HG03135 (cell line): Measurements from ENCODE around the gene CCDC183.

ENCODE experiments used
- ATAC-seq: cut with Tn5 transposase; IDR thresholded peaks from one replicate; pipeline ENCODE4 v1.9.1; 2021; ENCODE audit warnings: mild to moderate bottlenecking, moderate library complexity; ENCODE audit not compliant: unreplicated experiment

Gene CCDC183

DNA sequence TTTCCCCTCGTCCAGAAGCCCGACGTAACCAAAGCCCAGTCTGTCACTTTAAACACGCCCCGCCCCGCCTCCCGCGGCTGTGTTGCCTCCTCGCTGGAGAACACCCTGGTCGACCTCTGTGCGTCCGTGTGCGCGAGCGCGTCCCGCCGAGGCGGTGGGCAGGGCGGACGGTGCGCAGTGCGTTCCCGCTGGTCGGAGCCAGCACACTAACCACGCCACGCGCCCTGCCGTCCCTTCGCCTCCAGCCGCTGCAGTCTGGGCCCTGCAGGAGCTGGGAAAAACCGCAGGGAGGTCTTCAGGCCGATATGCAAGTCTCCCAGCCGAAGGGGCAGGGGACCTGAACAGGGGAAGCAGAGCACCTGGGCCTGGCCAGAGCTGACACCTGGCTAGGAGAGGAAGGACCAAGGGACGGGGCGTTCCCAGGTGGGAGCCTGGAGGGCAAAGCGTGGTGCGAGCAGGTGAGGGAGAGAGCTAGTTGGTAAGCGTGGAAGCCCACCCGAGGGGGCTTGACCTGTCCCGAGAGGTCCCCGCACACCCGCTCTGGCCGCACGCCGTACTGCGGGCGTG, 51.8 kb downstream of the CCDC183 start:
- ATAC-seq: no peak

DNA sequence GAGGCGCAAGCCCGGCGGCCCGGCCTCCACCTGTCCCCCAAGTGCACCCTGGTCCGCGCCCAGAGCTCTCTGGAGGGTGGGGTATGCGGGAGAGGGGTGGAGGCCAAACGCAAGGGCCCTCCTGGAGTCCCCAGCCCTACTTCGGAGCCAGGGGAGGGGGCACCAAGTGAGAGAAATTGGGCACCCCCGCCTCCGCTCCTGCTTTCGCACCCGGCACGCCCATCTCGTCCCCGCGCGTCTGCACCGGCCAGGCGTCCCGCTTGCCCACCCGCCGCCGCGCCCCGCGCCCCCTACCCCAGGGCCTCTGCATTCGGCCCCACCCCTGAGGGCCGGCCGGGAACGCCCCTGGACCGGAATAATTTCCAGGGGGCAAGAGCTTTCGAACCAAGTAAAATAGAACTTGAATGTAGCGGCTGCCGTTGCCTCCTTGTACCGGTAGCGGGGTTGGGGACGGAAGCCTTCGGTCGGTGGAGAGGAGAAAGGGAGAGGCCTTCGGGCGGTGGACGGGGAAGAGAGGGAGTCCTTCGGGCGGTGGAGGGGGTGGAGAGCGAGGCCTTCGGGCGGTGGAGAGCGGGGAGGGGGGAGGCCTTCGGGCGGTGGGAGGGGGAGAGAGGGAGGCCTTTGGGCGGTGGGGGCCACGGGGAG, 52.4 kb downstream of the CCDC183 start:
- peak; percentile 0 for ATAC-seq

DNA sequence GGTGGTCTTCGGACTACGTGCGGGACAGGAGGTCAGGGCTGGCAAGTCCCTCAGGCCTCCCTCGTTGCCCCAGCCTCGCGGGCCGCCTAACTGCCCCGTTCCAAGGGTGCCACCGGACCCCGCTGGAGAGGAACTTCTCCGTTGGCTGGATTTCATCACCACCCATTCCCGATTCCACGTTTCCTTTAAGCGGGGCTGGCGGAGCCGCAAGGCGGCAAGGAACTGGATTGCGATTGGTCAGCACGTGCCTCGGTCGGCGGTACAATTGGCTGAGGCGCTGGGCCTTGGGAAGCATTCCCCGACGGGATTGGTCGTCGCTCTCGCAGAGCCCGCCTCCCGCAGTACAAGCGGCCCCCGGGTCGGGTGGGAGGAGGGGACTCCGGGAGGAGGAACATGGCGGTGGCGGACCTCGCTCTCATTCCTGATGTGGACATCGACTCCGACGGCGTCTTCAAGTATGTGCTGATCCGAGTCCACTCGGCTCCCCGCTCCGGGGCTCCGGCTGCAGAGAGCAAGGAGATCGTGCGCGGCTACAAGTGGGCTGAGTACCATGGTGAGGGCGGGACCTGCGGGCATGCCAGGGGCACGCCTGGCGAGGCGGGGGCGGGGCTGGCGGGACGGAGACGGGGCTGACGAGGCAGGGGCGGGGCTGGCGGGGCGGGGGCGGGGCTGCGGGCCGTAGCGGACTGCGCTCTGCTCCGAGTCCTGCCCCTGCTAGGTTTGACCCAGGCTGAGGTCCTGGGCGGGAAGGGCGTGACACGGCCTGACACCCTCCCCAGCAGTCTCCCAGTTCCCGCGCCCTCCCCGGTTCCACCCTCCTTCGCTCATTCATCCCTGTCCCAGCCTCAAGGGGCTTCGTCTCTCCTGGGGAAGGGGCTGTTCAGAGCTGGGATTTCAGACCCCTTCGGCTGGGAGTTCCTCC, 53.2 kb downstream of the CCDC183 start, which contains the start of gene PHPT1:
TSS of gene PHPT1 (plus strand) at position 372 of the 922 bp plus-strand sequence. CDS start at position 394, 22 bp downstream.
- peak; percentile 76 for ATAC-seq

DNA sequence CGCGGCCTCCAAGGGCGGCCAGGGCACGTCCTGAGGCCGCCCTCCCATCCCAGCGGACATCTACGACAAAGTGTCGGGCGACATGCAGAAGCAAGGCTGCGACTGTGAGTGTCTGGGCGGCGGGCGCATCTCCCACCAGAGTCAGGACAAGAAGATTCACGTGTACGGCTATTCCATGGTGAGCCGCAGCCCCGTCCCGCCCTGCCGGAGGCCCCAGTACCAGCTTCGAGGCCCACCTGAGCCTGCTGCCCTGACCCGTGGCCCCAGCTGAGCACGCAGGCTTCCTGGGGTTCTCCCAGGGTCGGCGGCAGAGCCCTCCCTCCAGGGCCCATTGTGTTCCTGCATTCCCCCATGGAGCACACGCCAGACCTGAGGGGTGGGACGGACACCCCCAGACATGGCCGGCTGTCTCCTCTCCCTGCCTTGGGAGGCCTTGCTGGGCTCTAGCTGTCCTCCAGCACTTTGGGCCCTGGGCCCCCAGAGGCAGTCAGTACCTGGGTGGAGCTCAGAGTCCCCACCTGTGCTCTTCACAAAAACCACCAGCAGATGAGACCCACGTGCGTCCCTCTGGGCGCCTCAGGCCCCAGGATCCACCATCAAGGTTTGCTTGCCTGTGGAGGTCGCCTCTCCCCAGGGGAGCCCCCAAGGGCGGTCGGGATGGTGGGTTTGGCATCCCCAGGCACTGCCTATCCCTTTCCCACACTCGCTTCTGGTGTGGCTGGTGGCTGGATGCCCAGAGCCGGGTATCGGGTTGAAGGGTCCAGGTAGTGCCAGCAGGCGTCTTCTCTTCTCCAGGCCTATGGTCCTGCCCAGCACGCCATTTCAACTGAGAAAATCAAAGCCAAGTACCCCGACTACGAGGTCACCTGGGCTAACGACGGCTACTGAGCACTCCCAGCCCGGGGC, 54.1 kb downstream of the CCDC183 start:
- ATAC-seq: no peak

DNA sequence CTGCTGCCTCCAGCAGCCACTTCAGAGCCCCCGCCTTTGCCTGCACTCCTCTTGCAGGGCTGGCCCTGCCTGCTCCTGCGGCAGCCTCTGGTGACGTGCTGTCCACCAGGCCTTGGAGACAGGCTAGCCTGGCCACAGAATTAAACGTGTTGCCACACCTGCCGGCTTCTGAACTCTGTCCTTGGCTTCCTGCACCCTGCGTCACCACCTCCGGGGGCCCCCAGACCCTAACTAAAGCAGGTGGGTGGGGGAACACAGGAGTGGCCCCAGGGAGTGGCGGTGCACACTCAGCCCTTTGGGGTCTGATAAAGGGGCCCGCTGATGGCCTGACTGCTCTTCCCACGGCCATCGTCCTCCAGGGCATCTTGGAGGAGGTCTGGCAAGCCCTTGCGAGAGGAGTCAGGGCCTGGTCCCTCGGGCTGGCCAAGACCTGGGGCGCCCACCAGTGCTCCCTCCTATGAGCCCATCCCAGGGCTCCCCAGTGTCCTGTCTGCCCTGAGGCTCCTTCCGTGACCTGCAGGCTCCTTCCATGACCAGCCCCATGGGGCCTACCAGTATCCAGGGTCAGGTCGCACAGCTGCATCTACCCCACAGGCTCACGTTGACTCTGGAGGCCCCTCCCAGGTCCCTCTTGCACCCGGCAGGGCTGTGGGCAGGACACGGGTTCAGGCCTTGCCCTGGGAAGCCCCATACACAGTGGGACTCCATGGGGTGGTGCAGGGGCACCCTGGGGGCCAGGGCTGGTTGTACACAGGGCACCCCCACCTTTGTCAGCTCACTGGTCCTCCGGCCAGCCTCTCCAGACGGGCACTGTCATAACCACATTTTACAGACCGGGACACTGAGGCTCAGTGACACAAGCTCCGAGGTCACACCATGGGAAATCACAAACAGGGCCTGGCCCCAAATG, 55.0 kb downstream of the CCDC183 start:
- ATAC-seq: no peak

DNA sequence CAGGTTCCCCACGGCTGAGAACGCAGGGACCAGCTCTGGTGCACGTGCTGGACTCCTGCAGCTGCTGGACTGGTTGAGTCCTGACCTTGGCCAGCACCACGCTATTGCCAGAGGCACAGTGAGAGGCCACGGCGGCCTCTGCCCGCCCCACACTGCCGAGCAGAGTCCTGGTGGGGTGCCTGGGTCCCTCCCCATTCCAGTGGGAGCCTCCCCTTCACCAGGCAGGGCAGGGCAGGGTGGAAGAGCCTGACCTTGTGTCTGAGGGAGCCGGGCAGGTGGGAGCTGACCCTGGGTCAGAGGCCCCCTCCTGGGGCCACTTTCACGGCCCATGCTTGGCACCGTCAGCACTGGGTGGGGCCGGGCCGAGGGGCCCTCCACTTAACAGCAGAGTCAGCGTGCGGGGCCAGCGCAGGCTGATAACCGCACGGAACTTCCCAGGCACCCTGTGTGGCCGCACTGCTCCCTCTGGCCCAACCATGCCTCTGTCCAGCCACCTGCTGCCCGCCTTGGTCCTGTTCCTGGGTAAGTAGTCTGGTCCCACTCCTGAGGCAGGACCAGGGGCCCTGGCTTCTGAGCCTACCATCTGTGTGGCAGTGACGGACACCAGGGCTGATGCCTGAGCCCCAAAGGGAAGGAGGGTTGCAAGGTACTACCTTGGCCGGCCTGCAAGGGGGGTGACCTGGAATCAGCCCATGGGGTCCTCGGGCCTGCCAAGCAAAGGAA, 56.0 kb downstream of the CCDC183 start, which contains the start of gene MAMDC4:
TSS of gene MAMDC4 (plus strand) at position 406 of the 723 bp plus-strand sequence. CDS start at position 477, 71 bp downstream.
- ATAC-seq: no peak

GRCh38 chr9:136852664-136853595, 56.8 kb downstream of the CCDC183 start:
- ATAC-seq: no peak

DNA sequence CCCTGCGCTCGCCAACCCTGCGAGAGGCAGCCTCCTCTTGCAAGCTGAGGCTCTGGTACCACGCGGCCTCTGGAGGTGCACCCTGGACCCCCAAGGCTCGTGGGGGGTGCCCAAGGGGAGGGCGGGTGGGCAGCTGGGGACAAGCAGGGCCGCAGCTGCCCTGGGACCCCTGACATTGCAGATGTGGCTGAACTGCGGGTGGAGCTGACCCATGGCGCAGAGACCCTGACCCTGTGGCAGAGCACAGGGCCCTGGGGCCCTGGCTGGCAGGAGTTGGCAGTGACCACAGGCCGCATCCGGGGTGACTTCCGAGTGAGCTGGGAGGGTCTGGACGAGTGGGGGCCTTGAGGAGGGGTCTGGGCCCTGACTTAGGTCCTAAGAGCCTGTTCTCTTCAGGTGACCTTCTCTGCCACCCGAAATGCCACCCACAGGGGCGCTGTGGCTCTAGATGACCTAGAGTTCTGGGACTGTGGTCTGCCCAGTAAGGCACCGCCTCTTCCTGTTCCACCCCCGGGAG, 57.5 kb downstream of the CCDC183 start:
- no peak for ATAC-seq

- ATAC-seq: no peak
Measured at GRCh38 chr9:136854113-136854841, 58.1 kb downstream of the CCDC183 start.

DNA sequence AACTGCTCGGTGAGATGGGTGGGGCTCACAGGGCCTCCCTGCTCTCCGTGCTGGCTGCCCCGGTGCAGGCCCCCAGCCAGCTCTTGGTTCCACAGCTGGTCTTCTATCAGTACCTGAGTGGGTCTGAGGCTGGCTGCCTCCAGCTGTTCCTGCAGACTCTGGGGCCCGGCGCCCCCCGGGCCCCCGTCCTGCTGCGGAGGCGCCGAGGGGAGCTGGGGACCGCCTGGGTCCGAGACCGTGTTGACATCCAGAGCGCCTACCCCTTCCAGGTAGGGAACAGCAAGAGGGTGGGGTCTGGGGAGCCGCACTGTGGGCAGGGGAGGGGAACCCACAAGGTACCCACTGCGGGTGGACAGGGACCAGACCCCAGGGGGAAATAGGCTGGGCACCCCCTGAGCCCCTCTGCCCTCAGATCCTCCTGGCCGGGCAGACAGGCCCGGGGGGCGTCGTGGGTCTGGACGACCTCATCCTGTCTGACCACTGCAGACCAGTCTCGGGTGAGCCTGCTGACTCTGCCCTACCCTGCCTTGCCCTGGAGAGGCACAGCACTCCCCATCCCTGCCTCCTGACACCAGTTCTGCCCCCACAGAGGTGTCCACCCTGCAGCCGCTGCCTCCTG, 58.8 kb downstream of the CCDC183 start:
- no peak for ATAC-seq

- no peak for ATAC-seq
Measured at GRCh38 chr9:136855461-136856078, 59.4 kb downstream of the CCDC183 start.

DNA sequence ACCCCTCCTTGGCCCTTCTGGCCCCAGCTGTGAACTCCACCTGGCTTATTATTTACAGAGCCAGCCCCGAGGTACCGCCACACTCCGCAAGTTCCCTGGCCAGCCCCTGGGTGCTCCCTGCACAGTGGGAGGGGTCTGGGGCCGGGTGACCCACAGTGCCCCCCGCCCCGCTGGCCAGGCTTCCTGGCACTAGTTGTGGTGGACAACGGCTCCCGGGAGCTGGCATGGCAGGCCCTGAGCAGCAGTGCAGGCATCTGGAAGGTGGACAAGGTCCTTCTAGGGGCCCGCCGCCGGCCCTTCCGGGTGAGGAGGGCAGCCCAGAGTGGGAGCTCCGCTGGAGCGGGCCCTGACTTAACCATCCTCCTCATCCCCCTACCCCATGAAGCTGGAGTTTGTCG, 59.9 kb downstream of the CCDC183 start:
- no peak for ATAC-seq

- ATAC-seq: no peak
Measured at GRCh38 chr9:136856541-136857141, 60.5 kb downstream of the CCDC183 start.

DNA sequence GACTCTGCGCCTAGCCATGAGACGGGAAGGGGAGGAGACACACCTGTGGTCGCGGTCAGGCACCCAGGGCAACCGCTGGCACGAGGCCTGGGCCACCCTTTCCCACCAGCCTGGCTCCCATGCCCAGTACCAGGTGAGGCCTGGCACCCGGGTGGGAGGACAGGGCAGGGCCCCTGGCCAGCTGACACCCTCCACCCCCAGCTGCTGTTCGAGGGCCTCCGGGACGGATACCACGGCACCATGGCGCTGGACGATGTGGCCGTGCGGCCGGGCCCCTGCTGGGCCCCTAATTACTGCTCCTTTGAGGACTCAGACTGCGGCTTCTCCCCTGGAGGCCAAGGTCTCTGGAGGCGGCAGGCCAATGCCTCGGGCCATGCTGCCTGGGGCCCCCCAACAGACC, 61.0 kb downstream of the CCDC183 start:
- no peak for ATAC-seq
